ENCODE measurements around the gene CTNNA1.

Gene CTNNA1

GRCh38 chr5:138869763-138870500 is 116.7 kb downstream of the CTNNA1 start:
- TF ChIP-seq ZNF274 (IDR thresholded peaks at IDR 0.05; ENCODE audit: low read depth, low read length): no peak

GRCh38 chr5:138870611-138871010 is 117.4 kb downstream of the CTNNA1 start:
- no peak for TF ChIP-seq ZNF274 (IDR thresholded peaks at IDR 0.05; ENCODE audit: low read depth, low read length)
- H3K4me3 ChIP-seq (ENCODE audit: low read length): no peak overlapping the region

More at GRCh38 chr5:138869763-138870500, 116.7 kb downstream of the CTNNA1 start:
- no peak overlapping the region for H3K4me3 ChIP-seq (ENCODE audit: low read length)

DNA sequence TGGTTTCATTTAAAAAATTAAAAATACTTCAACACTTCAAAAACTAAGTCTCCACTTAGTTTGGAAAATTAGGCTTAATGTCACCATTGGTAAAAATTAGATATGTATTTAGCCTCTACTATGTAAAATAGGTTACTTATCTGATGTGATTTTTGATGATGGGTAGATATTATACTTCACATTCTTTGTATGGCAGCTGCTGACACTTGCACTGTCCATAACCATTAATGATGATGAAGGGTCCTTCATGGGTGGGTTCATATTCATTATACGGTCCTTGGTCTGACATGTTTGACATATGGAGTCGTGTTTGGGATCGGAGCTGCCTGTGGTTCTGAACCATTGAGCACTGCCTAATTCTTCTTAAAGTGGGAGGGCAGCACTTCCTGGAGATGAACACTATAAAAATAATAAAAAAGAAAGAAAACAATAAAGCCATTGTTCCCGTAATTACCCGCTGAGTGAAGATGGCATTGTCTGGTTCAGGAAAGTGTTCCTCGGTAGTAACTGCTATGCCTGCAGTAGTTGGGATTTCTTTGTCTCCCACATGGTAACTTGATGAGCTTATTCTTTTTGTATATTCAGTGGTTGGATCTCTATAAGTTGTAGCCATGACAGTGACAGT is 119.7 kb downstream of the CTNNA1 start:
- H3K4me3 ChIP-seq (ENCODE audit: low read length): no peak overlapping the region
- no peak for TF ChIP-seq ZNF274 (IDR thresholded peaks at IDR 0.05; ENCODE audit: low read depth, low read length)

DNA sequence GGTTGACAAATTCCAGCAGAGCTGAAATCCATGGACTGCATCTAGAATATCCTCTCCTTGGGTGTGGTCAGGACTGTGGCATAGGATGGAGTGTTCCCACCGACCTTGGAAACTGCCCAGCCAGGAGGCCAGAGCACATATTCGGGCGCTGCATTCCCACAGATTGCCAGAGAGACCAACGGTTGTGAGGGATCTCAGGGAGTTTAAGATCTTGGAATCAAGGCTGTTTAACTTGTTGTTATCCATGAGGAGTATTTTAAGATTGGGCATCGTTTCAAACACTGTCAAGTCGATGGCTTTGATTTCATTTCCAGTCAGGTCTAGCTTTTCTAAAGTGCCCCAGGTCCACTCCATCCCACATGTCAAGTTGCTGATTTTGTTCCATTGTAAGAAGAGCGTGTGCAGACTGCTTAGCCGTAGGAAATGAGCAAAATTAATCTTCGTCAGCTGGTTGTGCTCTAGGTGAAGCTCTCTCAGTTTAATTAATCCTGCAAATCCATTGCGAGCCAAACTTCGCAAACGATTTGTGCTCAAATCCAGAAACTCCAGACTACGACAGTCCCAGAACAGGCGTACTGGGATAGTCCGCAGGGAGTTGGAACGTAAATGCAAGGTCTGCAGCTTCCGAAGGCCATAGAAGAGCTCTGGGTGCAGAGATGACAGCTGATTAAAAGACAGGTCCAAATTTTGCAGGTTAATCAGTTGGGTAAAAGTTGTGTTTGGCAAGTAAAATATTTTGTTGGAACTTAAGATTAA is 120.4 kb downstream of the CTNNA1 start:
- TF ChIP-seq ZNF274 (IDR thresholded peaks at IDR 0.05; ENCODE audit: low read depth, low read length): no peak
- no peak overlapping the region for H3K4me3 ChIP-seq (ENCODE audit: low read length)

DNA sequence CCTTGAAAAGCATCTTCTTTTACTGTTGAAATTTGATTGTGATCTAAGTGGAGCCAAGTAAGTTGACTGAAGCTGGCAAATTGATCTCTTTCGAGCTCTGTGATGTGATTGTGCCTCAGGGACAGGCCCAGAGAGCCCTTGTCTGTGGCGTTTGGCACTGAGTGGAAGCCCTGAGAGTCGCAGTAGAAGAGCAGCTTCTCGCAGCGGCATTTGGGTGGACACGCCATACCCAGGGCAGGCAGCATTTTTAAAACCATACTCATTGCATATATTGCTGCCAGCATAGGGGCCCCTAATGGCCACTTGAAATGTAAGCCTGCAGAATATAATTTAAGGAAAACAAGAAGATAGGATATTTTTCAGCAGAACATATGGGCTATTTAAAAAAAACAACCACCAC is 121.0 kb downstream of the CTNNA1 start:
- H3K4me3 ChIP-seq (ENCODE audit: low read length): no peak overlapping the region
- TF ChIP-seq ZNF274 (IDR thresholded peaks at IDR 0.05; ENCODE audit: low read depth, low read length): no peak

GRCh38 chr5:138874771-138875551 is 121.7 kb downstream of the CTNNA1 start, which contains the start of gene LRRTM2:
Gene LRRTM2 (minus strand): TSS chr5:138875335. CDS start chr5:138874911, 424 bp downstream.
- no peak for TF ChIP-seq ZNF274 (IDR thresholded peaks at IDR 0.05; ENCODE audit: low read depth, low read length)
- H3K4me3 ChIP-seq (ENCODE audit: low read length): no peak within 1 kb of the TSS

DNA sequence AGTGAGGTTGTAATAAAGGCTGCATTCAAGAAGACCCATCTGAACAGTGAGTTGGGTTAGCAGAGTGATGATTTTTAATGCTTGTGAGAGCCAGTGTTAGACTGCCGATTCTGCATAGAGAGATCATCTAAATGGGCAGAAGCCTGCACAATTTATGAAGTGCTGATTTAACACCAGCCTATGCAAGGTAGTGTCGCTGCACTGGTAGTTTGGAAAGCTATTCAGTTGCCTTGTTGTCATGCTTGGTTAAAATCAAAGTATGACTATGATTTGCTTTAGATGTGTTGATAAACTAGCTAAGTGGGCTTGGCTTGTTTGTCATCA is 122.3 kb downstream of the CTNNA1 start:
- no peak for TF ChIP-seq ZNF274 (IDR thresholded peaks at IDR 0.05; ENCODE audit: low read depth, low read length)
- H3K4me3 ChIP-seq (ENCODE audit: low read length): no peak overlapping the region

GRCh38 chr5:138875946-138876345 is 122.7 kb downstream of the CTNNA1 start:
- no peak for TF ChIP-seq ZNF274 (IDR thresholded peaks at IDR 0.05; ENCODE audit: low read depth, low read length)
- no peak overlapping the region for H3K4me3 ChIP-seq (ENCODE audit: low read length)

GRCh38 chr5:138876811-138877210 is 123.6 kb downstream of the CTNNA1 start:
- TF ChIP-seq ZNF274 (IDR thresholded peaks at IDR 0.05; ENCODE audit: low read depth, low read length): no peak
- no peak overlapping the region for H3K4me3 ChIP-seq (ENCODE audit: low read length)

GRCh38 chr5:138878437-138879235 is 125.4 kb downstream of the CTNNA1 start:
- TF ChIP-seq ZNF274 (IDR thresholded peaks at IDR 0.05; ENCODE audit: low read depth, low read length): no peak
- H3K4me3 ChIP-seq (ENCODE audit: low read length): no peak overlapping the region

DNA sequence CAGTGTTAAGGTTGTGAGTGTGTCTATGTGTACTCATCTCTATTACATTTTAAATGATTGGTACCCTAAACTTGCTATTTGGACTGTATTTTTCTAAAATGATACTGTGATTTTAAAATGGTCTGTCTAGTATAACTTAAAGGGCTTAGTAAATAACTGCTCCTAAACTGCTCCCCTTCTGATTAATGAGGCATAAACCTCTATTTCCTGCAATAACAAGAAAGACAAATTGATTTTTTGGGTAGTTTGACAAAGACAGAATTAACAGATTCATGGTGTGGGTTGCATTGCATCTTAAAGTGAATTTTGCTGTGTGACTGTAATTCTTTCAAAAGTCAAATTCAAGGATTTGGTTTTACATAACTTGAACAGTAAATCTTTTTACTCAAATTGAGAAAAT is 130.0 kb downstream of the CTNNA1 start:
- no peak for TF ChIP-seq ZNF274 (IDR thresholded peaks at IDR 0.05; ENCODE audit: low read depth, low read length)
- no peak overlapping the region for H3K4me3 ChIP-seq (ENCODE audit: low read length)

DNA sequence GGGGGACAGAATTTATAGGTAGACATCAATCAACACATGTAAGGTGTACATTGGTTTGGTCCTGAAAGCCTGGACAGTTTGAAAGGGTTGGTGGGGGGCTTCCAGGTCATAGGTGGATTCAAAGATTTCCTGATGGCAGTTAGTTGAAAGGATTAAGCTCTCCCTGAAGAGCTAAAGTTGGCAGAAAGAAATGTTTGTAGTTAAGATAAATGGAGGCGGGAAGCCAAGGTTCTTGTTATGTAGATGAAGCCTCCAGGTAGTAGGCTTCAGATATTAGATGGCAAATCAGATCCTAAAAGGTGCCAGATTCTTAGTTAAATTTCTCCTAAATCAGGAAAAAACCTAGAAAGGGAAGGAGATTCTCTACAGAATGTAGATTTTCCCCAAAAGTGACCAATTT is 130.9 kb downstream of the CTNNA1 start:
- TF ChIP-seq ZNF274 (IDR thresholded peaks at IDR 0.05; ENCODE audit: low read depth, low read length): no peak
- H3K4me3 ChIP-seq (ENCODE audit: low read length): no peak overlapping the region

DNA sequence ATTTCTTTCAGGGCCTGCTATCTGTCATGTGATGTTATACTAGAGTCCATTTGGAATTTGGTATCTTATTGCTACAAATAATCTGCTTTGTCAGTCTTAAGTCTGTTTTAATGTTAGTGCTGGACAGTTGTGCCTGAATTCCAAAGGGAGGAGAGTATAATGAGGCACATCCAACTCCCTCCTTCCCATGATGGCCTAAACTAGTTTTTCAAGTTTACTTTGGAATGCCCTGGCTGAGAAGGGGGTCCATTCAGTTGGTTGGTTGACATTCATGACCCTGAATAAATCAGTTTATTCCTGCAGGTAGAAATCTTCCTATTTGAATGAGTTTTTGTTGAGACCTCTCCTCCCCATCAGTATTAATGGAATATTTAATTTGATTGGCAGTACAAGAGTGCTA is 131.3 kb downstream of the CTNNA1 start:
- H3K4me3 ChIP-seq (ENCODE audit: low read length): no peak overlapping the region
- TF ChIP-seq ZNF274 (IDR thresholded peaks at IDR 0.05; ENCODE audit: low read depth, low read length): no peak
